Endothelial cell of umbilical vein (primary cell): ENCODE data around the gene LDLRAD4. TPM values are rescaled to one million over a fixed set of nuclear protein-coding genes. Genes with fewer than 3 reads are reported as not detected.

ENCODE experiments used
- BruUV-seq: library from RNA; stranded (reverse); fragments of 400-500 nt; replicated peaks from 2 replicates; lab custom pipeline; 2021; lab: Mats Ljungman, UMichigan
- CTCF ChIA-PET: fragments of 300-600, 350-600 bp; sonication (Branson Sonifier 250); formaldehyde crosslinking; loops from one replicate; lab custom pipeline; 2021; ENCODE audit warnings: antibody characterized with exemption, inconsistent platforms; lab: Charles Lee
- POLR2A ChIA-PET: fragments of 300-600, 350-600 bp; sonication (Branson Sonifier 250); formaldehyde crosslinking; loops from one replicate; lab custom pipeline; 2021; ENCODE audit warnings: antibody characterized with exemption, inconsistent platforms; lab: Charles Lee
- DNase-seq: peaks from one replicate; pipeline ENCODE4 v3.0.0-alpha.2; 2011; ENCODE audit warnings: low read depth, low spot score
- FAIRE-seq: peaks from 2 replicates; lab custom pipeline; 2011; peaks lifted over from hg19 to GRCh38; lab: Jason Lieb, UNC
- H2AFZ ChIP-seq: 2 replicates; pipeline ENCODE4 v1.6.0; 2012; ENCODE audit warnings: low read depth, low read length, control low read depth, inconsistent platforms
- H3K27ac ChIP-seq: 2 replicates; pipeline ENCODE4 v1.5.1; 2011; ENCODE audit warnings: low read depth, mild to moderate bottlenecking, control low read depth, low read length, moderate library complexity; ENCODE audit not compliant: insufficient read depth
- H3K27me3 ChIP-seq, 2 experiments: 2 replicates each; pipeline versions ENCODE4 v1.6.0 to v1.6.1; 2011; ENCODE audit warnings: low read length in 2 of 2, mixed read lengths in 1 of 2; ENCODE audit not compliant: control insufficient read depth in 2 of 2, insufficient read depth in 2 of 2
- H3K36me3 ChIP-seq, 2 experiments: 2 replicates in 1 of 2; 3 replicates in 1 of 2; pipeline ENCODE4 v1.5.1; 2011; ENCODE audit warnings: low read length in 2 of 2, mild to moderate bottlenecking in 1 of 2, moderate library complexity in 1 of 2; ENCODE audit not compliant: control insufficient read depth in 2 of 2, insufficient read depth in 2 of 2; ENCODE audit errors: extremely low read depth in 1 of 2
- H3K4me1 ChIP-seq: 3 replicates; pipeline ENCODE4 v1.5.1; 2011; ENCODE audit warnings: mild to moderate bottlenecking, low read length; ENCODE audit not compliant: control insufficient read depth, insufficient read depth; ENCODE audit errors: extremely low read depth
- H3K4me2 ChIP-seq: 2 replicates; pipeline ENCODE4 v1.6.1; 2011; ENCODE audit warnings: low read length, control low read depth, mixed read lengths; ENCODE audit not compliant: insufficient read depth
- H3K4me3 ChIP-seq, 3 experiments: fragments of 200-600 bp in 1 of 3; sonication (generic), shearing (Covaris generic) in 1 of 3; replicated peaks in 1 of 3; 2 replicates each; pipeline ENCODE4 v1.5.1; 2011 to 2016; ENCODE audit warnings: control low read depth in 3 of 3, low read length in 3 of 3, mild to moderate bottlenecking in 2 of 3, inconsistent platforms in 1 of 3, low read depth in 1 of 3, moderate library complexity in 1 of 3; ENCODE audit not compliant: insufficient read depth in 1 of 3
- H3K79me2 ChIP-seq: 2 replicates; pipeline ENCODE4 v1.6.0; 2012; ENCODE audit warnings: low read length, inconsistent platforms; ENCODE audit not compliant: control insufficient read depth, insufficient read depth
- H3K9ac ChIP-seq: replicated peaks from 2 replicates; pipeline ENCODE3; 2011; ENCODE audit warnings: low read length, control low read depth; ENCODE audit not compliant: insufficient read depth; ENCODE audit errors: extremely low read depth
- H3K9me1 ChIP-seq: replicated peaks from 3 replicates; pipeline ENCODE4 v1.6.0; 2011; ENCODE audit warnings: mild to moderate bottlenecking, low read length; ENCODE audit not compliant: control insufficient read depth, insufficient read depth; ENCODE audit errors: extremely low read depth
- H3K9me3 ChIP-seq: replicated peaks from 2 replicates; pipeline ENCODE4 v1.5.1; 2012; ENCODE audit warnings: low read length, inconsistent platforms; ENCODE audit not compliant: control insufficient read depth, insufficient read depth
- H4K20me1 ChIP-seq: replicated peaks from 2 replicates; pipeline ENCODE3; 2011; ENCODE audit warnings: mild to moderate bottlenecking, low read length; ENCODE audit not compliant: control insufficient read depth, insufficient read depth; ENCODE audit errors: extremely low read depth
- CTCF ChIP-seq, 2 donors: IDR thresholded peaks; 1 replicate in 1 of 2; 2 replicates in 1 of 2; pipeline ENCODE4 v1.5.1; 2011; ENCODE audit warnings: low read length in 2 of 2, mild to moderate bottlenecking in 2 of 2, moderate library complexity in 2 of 2, control low read depth in 1 of 2, inconsistent platforms in 1 of 2, low read depth in 1 of 2; ENCODE audit not compliant: insufficient read depth in 1 of 2; ENCODE audit errors: extremely low read depth in 1 of 2
- EZH2 ChIP-seq: IDR thresholded peaks from 2 replicates; pipeline ENCODE4 v1.6.1; 2012; ENCODE audit warnings: borderline replicate concordance, low read depth, mild to moderate bottlenecking, moderate library complexity, low read length, inconsistent platforms; ENCODE audit not compliant: severe bottlenecking
- FOS ChIP-seq: IDR thresholded peaks from 2 replicates; pipeline ENCODE4 v1.6.1; 2011; ENCODE audit warnings: mild to moderate bottlenecking, low read length, moderate library complexity, borderline replicate concordance; ENCODE audit not compliant: insufficient read depth
- GATA2 ChIP-seq: IDR thresholded peaks from 2 replicates; pipeline ENCODE4 v1.7.0; 2011; ENCODE audit warnings: low read depth, mild to moderate bottlenecking, moderate library complexity, mixed read lengths, low read length; ENCODE audit not compliant: insufficient read length, insufficient read depth
- JUN ChIP-seq: IDR thresholded peaks from 2 replicates; pipeline ENCODE4 v1.6.1; 2011; ENCODE audit warnings: borderline replicate concordance, low read depth; ENCODE audit not compliant: insufficient read length, insufficient read depth
- MAX ChIP-seq: IDR thresholded peaks from 2 replicates; pipeline ENCODE4 v1.6.1; 2011; ENCODE audit not compliant: insufficient read depth, insufficient read length
- MYC ChIP-seq: IDR thresholded peaks from one replicate; pipeline ENCODE4 v1.6.1; 2011; ENCODE audit warnings: mild to moderate bottlenecking, low read depth, low read length
- POLR2A ChIP-seq: IDR thresholded peaks from 2 replicates; pipeline ENCODE4 v1.6.1; 2012; ENCODE audit warnings: low read depth, mild to moderate bottlenecking, control low read depth, low read length
- POLR2AphosphoS5 ChIP-seq: IDR thresholded peaks from 2 replicates; pipeline ENCODE4 v1.6.1; 2012; ENCODE audit warnings: low read depth, mild to moderate bottlenecking, control low read depth, low read length, moderate library complexity; ENCODE audit not compliant: insufficient read depth
- dilution Hi-C: fragments of 300-500 bp; cut with MboI; formaldehyde crosslinking; loops from one replicate; pipeline ENCODE4 v1.15.0; 2019; ENCODE audit warnings: low sequenced_read_pairs; ENCODE audit not compliant: extremely low pct_ligation_motif_present
- intact Hi-C: fragments of 100-400 bp; cut with micrococcal nuclease; formaldehyde crosslinking; loops from one replicate; pipeline ENCODE4 v1.10.0; 2022
- polyA plus RNA-seq, 4 experiments: library from polyadenylated mRNA; depleted of rRNA in 3 of 4; stranded (reverse) in 3 of 4; unstranded in 1 of 4; fragments of >200 nt; gene quantifications; 2 replicates each; pipeline versions ENCODE4 v1.2.1 to v1.2.3, GENCODE V29; 2011 to 2012; ENCODE audit warnings: missing spikeins in 1 of 4
- total RNA-seq: library from RNA; stranded (reverse); gene quantifications from 2 replicates; pipeline ENCODE4 v1.2.3, GENCODE V29; 2021

Gene LDLRAD4
- total and polyA plus RNA-seq, 2 donors (not counting 3 experiments of a cell fraction or from before 2014, with no cell fraction given) = 5.2 to 6.5 TPM

DNA sequence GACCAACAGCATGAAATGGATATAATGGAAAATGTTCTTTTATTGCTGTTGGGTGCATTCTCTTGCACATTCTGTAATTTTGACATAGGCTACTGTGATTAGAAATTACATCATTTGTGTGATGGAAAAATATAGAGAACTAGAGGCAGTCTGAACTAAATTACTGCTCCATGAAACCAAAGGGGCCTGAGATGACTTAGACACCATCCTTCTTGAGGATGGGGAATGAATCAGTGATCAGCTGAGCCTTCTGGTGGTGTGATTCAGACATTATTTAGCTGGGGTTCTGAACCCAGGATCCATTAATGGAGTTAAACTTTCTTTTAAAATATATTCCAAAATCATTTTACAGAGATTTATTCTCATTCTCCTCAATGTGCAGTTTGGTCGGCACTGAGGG is 135.8 kb downstream of the LDLRAD4 start:
- no peak overlapping the region for H3K27ac ChIP-seq
- no peak overlapping the region for H3K9ac ChIP-seq
- H3K27me3 ChIP-seq = no peaks in the 10 kb centered on the region
- TF ChIP-seq GATA2 = no peak
- no peak for TF ChIP-seq POLR2A
- no peak for TF ChIP-seq POLR2AphosphoS5
- TF ChIP-seq CTCF (IDR thresholded peaks at IDR 0.05; ENCODE audit: extremely low read depth in 1 of 2, insufficient read depth in 1 of 2, low read depth in 1 of 2, low read length in 2 of 2) = no peak
- no peak for TF ChIP-seq FOS
- TF ChIP-seq MAX = no peak
- TF ChIP-seq MYC = no peak
- TF ChIP-seq JUN = no peak
- no peak for TF ChIP-seq EZH2
- no peak for FAIRE-seq
- H3K79me2 ChIP-seq = no peaks in the 10 kb centered on the region
- dilution Hi-C loops = no loop called here
- no TSS peak for BruUV-seq
- no peak overlapping the region for H3K4me3 ChIP-seq
- no peak overlapping the region for H3K4me2 ChIP-seq
- no peak overlapping the region for H2AFZ ChIP-seq
- POLR2A ChIA-PET = no interaction called here
- CTCF ChIA-PET = no interaction called here
- H3K36me3 ChIP-seq = no peaks in the 10 kb centered on the region
- intact Hi-C loops = no loop called here
- no peak for DNase-seq
- H4K20me1 ChIP-seq = no peaks in the 10 kb centered on the region
- H3K9me3 ChIP-seq = no peaks in the 10 kb centered on the region
- H3K9me1 ChIP-seq = no peaks in the 10 kb centered on the region
- no peaks in the 10 kb centered on the region for H3K4me1 ChIP-seq
